CD4-positive, alpha-beta T cell treated with Interferon gamma for 1 hour (primary cell): ENCODE data around the gene EN2.

Experiments
- DNase-seq: peaks from one replicate; pipeline ENCODE4 v3.0.0-alpha.2; 2020

Gene EN2

GRCh38 chr7:155465761-155466141, 7.8 kb downstream of the EN2 start:
- DNase-seq, result no peak

GRCh38 chr7:155466142-155466813, 8.3 kb downstream of the EN2 start:
- DNase-seq, result no peak

GRCh38 chr7:155466814-155467733, 9.1 kb downstream of the EN2 start:
- no peak for DNase-seq

GRCh38 chr7:155467846-155468784, 10.2 kb downstream of the EN2 start:
- DNase-seq, result no peak

GRCh38 chr7:155468785-155469148, 10.8 kb downstream of the EN2 start:
- DNase-seq, result no peak

- DNase-seq, result no peak
Observed at GRCh38 chr7:155469311-155470185, 11.6 kb downstream of the EN2 start.

- no peak for DNase-seq
Observed at GRCh38 chr7:155470186-155470487, 12.2 kb downstream of the EN2 start.

GRCh38 chr7:155470686-155471638, 13.0 kb downstream of the EN2 start:
- no peak for DNase-seq

GRCh38 chr7:155471718-155472117, 13.8 kb downstream of the EN2 start:
- DNase-seq, result no peak

GRCh38 chr7:155477476-155477875, 19.5 kb downstream of the EN2 start:
- no peak for DNase-seq

- DNase-seq, result no peak
Observed at GRCh38 chr7:155481764-155482163, 23.8 kb downstream of the EN2 start.

GRCh38 chr7:155482511-155483183, 24.7 kb downstream of the EN2 start:
- DNase-seq, result peak; percentile 35

- no peak for DNase-seq
Observed at GRCh38 chr7:155483245-155483644, 25.3 kb downstream of the EN2 start.

GRCh38 chr7:155483868-155484325, 26.0 kb downstream of the EN2 start:
- no peak for DNase-seq

- DNase-seq, result no peak
Observed at GRCh38 chr7:155484483-155485399, 26.8 kb downstream of the EN2 start.

GRCh38 chr7:155486783-155487508, 29.0 kb downstream of the EN2 start:
- DNase-seq, result no peak

GRCh38 chr7:155487509-155488482, 29.9 kb downstream of the EN2 start:
- DNase-seq, result no peak
